ENCODE results near the gene PLCB1. TPM values are rescaled to one million over a fixed set of nuclear protein-coding genes. Genes with fewer than 3 reads are reported as not detected.
A peak's percentile ranks its signal among the peaks of the same experiment; 100 is the strongest.

PLCB1 gene
- total RNA-seq, 1 experiment from 2014 or later = 16.0 TPM

DNA sequence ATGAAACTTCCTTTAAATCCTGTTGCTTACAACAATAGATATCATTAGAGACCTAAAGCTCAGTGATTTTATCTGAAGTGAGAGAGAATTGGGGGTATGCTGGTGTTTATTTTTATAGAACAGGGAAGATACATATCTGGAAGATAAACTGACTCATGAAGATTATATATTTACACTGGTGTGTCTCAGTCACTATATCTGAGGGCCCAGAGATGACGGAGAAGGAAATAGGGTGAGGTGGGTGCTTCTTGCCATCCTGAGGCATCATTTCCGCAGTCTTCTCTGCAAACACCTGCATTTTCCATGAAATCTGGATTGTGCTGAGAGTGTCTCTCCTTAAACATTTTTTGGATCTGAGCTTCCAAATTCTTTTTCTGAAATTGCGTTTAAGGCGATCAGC is 5.9 kb upstream of the PLCB1 start:
- Histone ChIP-seq H3K4me3 (no peak overlapping the region), H3K27me3 (peaks cover 9% of the 10 kb centered on the region; the same call in 1 of the 2 replicates), H3K9me3 (no peaks in the 10 kb centered on the region), H3K36me3 (no peaks in the 10 kb centered on the region)
- no peak for DNase-seq

- peaks cover 9% of the 10 kb centered on the region; the same call in 1 of the 2 replicates for H3K27me3 ChIP-seq
- H3K9me3 ChIP-seq = no peaks in the 10 kb centered on the region
- no peak overlapping the region for H3K4me3 ChIP-seq
- no peaks in the 10 kb centered on the region for H3K36me3 ChIP-seq
- DNase-seq = no peak
These were observed 5.2 kb upstream of the PLCB1 start for GRCh38 chr20:8126841-8127378.

- Histone ChIP-seq H3K4me3 (no peak overlapping the region), H3K36me3 (no peaks in the 10 kb centered on the region), H3K9me3 (no peaks in the 10 kb centered on the region), H3K27me3 (peaks cover 9% of the 10 kb centered on the region; the same call in 1 of the 2 replicates)
- no peak for DNase-seq
These were observed 4.4 kb upstream of the PLCB1 start for GRCh38 chr20:8127553-8128255.

DNA sequence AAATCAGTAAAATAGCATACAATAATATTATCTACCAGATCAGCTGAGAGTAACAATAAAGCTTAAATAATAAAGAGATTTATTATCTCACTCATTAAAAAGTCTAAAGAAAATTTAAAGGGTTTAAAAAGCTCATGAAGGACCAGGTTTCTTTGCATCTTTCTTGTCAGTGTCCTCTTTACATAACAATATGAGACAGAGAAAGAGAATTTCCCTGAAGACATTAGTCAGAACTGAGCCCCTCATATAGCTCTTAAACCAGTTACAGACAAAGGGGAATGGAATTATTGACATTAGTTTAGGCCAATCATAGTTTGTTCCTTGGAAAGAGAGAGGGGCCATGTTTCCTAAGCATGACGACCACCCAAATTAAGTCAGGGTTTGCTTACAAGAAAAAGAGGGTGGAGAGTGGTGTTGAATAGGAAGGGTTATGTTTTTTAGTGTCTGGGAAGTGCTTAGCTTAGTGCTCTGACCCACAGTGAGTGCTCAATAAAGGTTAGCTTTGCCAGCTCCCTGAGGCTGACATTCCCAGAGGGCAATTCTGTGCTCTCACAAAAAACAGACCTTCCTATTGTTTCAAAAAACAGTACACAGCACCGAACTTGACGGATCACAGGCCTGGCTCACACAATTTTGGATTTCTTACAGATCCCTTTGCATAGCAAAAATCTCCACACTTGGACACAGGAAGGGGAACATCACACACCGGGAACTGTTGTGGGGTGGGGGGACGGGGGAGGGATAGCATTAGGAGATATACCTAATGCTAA is 3.6 kb upstream of the PLCB1 start:
- Histone ChIP-seq H3K27me3 (peaks cover 9% of the 10 kb centered on the region; the same call in 1 of the 2 replicates), H3K4me3 (no peak overlapping the region), H3K9me3 (no peaks in the 10 kb centered on the region), H3K36me3 (no peaks in the 10 kb centered on the region)
- no peak for DNase-seq

DNA sequence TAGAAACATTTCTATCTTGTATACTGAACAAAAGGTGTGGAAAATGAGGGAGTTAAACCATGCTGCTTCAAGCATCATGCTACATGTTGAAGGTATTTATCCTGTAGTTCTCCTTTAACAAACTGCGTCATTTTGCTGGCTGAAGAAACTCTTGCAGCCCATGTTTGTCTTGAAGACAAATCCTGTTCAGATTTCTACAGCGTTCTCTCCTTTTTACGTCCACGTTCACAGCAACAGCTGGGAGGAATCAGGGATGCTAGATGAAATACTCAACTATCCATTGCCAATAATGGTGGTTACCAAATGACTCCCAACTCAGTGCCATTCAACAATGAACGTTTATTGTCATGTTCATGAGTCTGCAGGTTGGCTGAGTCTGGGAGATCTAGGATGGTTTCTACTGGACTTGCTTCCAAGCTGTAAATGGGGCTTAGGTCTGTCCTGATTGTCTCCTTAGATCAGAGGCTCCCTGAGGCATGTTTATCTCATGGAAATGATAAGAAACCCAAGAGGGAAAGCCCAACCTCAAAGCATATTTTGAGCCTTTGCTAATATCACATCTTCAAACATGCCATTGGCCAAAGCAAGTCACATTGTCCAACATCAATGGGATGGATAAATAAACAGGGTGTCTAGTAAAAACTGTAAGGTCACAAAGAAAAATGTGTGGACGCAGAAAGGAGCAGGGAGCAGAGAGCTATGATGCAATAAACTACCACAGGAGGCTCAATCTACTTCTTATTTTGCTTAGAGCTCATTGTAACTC is 2.7 kb upstream of the PLCB1 start:
- DNase-seq = no peak
- H3K27me3 ChIP-seq = peaks cover 9% of the 10 kb centered on the region; the same call in 1 of the 2 replicates

DNA sequence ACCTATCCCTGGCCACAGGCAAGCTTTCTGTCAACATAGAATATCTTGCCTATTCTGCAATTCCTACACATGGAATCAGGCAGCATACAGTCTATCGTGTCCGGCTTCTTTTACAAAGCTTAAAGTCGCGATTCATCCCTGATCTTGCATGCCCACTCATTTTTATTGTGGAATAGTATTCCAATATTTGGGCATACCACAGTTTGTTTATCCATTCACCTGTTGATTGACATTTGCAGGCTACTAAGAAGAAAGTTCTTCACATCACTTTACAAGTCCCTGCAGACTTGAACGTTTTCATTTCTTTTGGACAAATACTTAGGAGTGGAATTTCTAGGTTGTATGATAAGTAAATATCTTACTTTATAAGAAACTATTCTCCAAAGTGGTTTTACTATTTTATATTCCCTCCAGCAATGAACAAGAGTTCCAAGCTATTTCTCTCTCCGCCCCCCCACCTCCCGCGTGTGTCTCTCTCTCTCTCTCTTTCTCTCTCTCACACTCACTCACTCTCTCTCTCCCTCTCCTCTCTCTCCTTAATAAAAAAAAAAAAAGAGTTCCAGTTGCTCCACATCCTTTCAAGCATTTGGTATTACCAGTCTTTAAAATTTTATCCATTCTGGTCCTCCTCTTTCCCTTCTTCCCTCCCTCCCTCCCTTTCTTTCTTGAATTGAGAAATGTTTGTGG is 1.1 kb upstream of the PLCB1 start:
- no peak for DNase-seq
- Histone ChIP-seq H3K4me3 (peak overlapping the region; percentile 60; the same call in 1 of the 2 replicates), H3K36me3 (no peaks in the 10 kb centered on the region), H3K9me3 (no peaks in the 10 kb centered on the region), H3K27me3 (peaks cover 9% of the 10 kb centered on the region; the same call in 1 of the 2 replicates)

More for the DNA sequence above, 2.7 kb upstream of the PLCB1 start:
- Histone ChIP-seq H3K4me3 (no peak overlapping the region), H3K9me3 (no peaks in the 10 kb centered on the region), H3K36me3 (no peaks in the 10 kb centered on the region)

DNA sequence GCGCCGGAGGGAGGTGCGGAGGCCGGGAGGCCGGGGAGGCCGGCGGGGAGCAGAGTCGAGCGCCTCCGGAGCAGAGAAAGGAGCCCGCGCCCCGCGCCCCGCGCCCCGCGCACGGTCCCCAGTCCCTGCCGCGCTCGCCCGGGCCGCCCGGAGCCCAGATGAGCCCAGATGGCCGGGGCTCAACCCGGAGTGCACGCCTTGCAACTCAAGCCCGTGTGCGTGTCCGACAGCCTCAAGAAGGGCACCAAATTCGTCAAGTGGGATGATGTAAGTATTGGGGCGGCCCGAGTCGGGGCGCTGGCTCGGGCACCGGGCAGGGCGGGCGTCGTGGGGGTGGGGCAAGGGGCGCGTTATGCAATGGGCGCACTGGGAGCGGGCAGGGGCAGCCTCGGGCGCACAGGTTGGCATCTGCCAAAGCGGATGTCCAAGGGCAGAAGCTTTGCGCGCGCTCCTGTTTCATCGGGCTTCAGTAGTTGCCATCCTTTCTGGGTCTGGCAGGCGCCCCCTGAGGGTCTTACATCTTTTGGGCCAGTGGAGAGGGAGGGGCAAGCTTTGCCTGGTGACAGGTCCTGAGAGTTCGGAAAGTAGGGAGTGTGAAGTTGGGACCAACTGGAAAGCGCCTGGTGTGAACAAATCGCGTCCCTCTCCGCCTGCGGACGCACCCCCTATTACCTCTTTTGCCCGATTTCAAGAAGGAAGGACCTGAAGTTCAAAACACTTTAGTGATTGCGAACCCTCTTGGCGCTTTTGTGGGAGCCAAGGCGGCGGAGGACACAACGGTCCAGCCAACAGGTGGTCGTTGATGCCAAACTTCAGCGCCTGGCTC is 631 bp downstream of the PLCB1 start:
- no peaks in the 10 kb centered on the region for H3K9me3 ChIP-seq
- peak; percentile 74 for DNase-seq
- H3K4me3 ChIP-seq = peak overlapping the region; percentile 60
- H3K36me3 ChIP-seq = no peaks in the 10 kb centered on the region
- peaks cover 7% of the 10 kb centered on the region; the same call in 1 of the 2 replicates for H3K27me3 ChIP-seq

- no peak for DNase-seq
- no peaks in the 10 kb centered on the region for H3K9me3 ChIP-seq
- H3K36me3 ChIP-seq = no peaks in the 10 kb centered on the region
- peak overlapping the region; percentile 60 for H3K4me3 ChIP-seq
- H3K27me3 ChIP-seq = peaks cover 7% of the 10 kb centered on the region; the same call in 1 of the 2 replicates
These were observed 1.3 kb downstream of the PLCB1 start for GRCh38 chr20:8133310-8133768.

GRCh38 chr20:8133851-8134451 is 1.9 kb downstream of the PLCB1 start:
- Histone ChIP-seq H3K36me3 (no peaks in the 10 kb centered on the region), H3K27me3 (peaks cover 7% of the 10 kb centered on the region; the same call in 1 of the 2 replicates), H3K4me3 (no peak overlapping the region), H3K9me3 (no peaks in the 10 kb centered on the region)
- DNase-seq = no peak

- no peaks in the 10 kb centered on the region for H3K9me3 ChIP-seq
- DNase-seq = no peak
- no peak overlapping the region for H3K4me3 ChIP-seq
- no peaks in the 10 kb centered on the region for H3K27me3 ChIP-seq
- H3K36me3 ChIP-seq = no peaks in the 10 kb centered on the region
These were observed 7.8 kb downstream of the PLCB1 start for GRCh38 chr20:8139899-8140298.

DNA sequence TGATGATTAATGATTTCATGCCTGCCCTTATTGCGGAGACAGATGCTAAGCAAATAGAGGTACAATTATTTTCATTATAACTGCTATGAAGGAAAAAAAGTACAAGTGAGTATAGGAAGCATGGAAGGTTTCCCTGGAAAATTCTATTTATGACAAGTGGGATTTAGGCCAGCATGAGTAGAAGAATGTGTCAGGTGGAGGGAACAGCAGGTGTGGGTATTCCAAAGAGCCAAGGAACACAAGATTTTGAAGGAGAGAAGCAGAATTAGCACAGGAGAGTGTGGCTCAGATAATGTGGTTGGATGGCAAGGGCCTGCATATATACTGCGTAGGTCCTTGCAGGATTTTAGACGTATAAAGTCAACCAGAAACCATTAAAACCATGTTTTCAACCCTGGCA is 11.4 kb downstream of the PLCB1 start:
- Histone ChIP-seq H3K4me3 (no peak overlapping the region), H3K36me3 (no peaks in the 10 kb centered on the region), H3K9me3 (no peaks in the 10 kb centered on the region), H3K27me3 (no peaks in the 10 kb centered on the region)
- DNase-seq = no peak

DNA sequence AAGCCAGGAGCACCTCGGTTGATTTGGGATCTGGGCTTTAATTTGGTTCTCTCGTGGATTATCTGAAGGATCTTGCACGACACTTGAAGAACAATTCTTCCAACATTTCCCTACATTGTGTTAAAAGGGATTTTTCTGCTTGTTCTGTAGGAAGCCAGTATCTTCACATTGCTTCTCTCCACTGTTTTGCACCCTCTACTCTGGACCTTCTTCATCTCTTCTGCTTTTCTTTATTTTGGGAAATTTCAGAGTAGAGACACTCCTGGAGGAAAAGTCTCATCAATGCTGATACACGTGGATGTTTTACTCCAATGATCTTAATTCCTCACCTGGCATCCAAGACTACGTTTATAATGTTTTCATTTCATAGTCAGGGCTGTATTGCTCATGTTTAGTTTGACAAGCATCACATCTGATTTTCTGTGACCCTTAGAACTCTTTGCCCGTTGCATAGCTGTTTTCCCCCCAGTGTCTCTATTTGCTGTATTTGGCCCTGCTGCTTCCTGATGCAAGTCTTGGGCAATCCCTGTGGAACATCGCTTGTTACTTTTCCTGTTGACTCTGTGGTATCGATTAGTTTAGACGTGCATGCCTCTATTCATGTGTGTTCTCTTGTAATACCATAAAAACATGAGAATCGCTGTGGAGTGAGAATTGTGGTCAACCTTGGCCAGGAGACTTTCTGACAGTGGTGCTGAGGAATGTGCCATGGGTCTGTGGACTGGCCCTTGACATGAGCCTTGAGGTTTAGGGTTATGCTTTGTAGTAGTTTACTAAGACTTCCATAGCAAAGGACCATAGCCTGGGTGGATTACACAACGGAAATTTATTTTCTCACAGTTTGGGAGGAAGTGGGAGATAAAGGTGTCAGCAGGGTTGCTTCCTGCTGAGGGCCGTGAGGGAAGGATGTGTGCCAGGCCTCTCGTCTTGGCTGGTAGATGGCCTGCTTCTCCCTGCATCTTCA is 12.5 kb downstream of the PLCB1 start:
- no peaks in the 10 kb centered on the region for H3K27me3 ChIP-seq
- DNase-seq = peak; percentile 90
- no peak overlapping the region for H3K4me3 ChIP-seq
- no peaks in the 10 kb centered on the region for H3K36me3 ChIP-seq
- H3K9me3 ChIP-seq = no peaks in the 10 kb centered on the region

- Histone ChIP-seq H3K9me3 (no peaks in the 10 kb centered on the region), H3K36me3 (no peaks in the 10 kb centered on the region), H3K27me3 (no peaks in the 10 kb centered on the region), H3K4me3 (no peak overlapping the region)
- DNase-seq = no peak
These were observed 13.4 kb downstream of the PLCB1 start for GRCh38 chr20:8145246-8146168.

Measured in MG63 (cell line).